Jurkat, Clone E6-1 (cell line): Measurements from ENCODE around the gene DHX9. TPM values are rescaled to one million over a fixed set of nuclear protein-coding genes. Genes with fewer than 3 reads are reported as not detected.

ENCODE experiments used
- DNase-seq: peaks from one replicate; pipeline ENCODE4 v3.0.0-alpha.2; 2011; ENCODE audit warnings: low read depth, low spot score
- H3K4me3 ChIP-seq: 2 replicates; pipeline ENCODE4 v1.5.1; 2011; ENCODE audit warnings: mild to moderate bottlenecking, low read length, control low read depth, moderate library complexity
- polyA plus RNA-seq: library from polyadenylated mRNA; unstranded; fragments of >200 nt; gene quantifications from one replicate; pipeline ENCODE4 v1.2.1, GENCODE V29; 2012; ENCODE audit warnings: missing spikeins; ENCODE audit not compliant: insufficient read length, insufficient read depth

Gene DHX9
- polyA plus RNA-seq, result 167 TPM

DNA sequence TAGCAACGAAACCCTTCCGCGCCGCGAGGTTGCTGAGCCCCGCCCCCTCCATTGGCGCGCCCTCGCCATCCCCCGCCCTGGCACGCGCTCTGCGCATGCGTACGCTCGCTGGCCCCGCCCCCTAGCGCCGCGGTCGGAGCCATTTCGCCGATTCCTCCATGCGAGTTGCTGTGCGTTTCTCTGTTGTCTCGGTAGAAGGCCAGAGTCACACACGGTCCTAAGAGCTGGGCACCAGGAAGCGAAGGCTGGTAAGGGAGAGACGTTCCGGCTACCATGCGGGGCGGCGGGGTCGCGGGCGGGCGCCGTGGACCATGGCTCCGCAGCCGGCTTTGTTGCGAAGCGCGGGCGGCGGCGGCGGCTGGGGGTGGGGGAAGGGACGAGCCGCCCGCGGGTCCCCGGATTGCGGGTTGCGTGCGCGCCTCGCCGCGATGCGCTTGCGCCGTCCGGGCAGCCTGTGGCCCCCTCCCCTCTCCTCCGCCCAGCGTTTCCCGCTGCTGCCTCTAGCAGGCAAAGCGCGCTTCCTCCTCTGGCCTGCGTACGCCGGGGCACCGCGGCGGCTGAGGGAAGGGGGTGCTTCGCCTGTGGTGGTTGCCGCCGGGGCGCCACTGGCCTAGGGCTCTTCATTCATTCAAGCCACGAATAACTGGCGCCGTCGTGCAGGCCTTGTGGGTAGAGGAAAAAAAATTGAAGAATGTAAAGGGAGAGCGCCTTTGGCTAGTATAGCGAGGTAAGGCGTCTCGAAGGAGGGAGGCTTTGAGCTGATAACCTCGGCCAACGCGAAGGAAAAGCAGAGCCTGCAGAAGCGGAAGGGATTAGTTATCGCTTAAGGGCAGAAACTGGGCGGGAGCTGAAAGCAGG, at the start of gene DHX9:
DHX9 (plus strand) TSS at position 139 of the 858 bp plus-strand sequence. CDS start 3,220 bp downstream, outside the sequence.
- peak; percentile 85 for DNase-seq
- peak within 1 kb of the TSS; percentile 98 for H3K4me3 ChIP-seq

DNA sequence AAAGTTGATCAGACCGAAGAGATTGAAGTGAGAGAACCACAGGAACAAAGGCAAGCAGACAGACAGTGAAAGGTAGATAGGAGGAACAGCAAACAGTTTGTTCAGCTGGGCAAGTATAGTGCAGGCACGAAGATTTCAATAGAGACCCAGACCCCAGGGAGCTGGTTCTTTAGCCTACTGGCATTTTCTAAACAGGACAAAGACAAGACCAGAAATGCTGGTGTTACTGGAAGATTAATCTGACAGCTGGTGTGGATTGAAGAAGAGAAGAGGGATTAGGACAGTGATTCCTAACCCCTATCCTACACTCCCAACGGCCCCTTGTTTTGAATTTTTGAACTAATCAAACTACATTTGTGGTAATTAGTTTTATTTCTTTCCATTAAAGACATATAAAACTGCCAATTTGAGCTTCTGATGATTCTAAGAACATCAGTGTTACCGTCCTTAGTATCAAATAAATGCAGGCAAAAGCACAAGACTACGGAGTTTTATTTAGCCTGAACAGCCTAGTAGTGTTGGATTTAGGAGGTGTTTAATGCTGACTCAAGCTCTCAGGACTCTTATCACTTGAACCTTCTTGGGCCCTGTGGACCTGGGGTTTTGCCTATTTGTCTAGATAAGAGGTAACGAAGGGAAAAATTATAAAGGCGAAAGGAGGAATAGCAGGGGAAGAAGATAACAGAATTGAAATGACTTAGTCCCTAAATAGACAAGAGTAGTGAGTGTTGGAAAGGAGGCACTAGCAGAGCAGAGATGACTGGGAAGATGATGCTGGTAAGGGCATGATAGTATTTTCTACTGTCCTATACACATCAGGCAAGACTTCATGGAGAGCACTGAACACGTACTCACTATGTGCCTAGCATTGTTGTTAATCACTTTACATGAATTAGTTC, 47.6 kb upstream of the DHX9 start:
- no peak overlapping the region for H3K4me3 ChIP-seq
- DNase-seq, result no peak

GRCh38 chr1:182794091-182794490, 45.1 kb upstream of the DHX9 start:
- DNase-seq, result no peak
- no peak overlapping the region for H3K4me3 ChIP-seq

DNA sequence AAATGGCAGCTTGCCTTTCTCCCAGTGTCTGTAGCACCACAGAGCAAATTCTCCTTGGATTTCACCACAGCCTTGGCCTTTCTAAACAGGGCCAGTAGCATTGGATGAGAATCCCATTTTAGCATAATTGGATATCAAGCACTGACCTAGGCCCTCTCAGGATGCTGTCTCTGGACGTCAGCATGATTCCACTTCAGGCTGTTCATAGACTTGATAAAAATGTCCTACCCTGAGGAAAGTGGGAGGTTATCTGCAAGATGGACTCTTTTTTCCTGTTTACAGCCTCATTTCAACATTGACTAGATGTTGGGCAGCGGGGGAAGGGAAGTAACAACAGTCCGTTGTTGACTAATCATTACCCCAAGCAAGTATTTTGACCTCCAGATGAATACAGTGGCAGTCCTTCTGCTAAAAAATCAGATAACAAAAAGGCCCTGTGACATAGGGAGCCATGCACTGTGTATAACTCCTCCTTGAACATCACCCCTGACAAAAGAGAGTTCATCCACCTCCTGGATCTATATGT, 44.4 kb upstream of the DHX9 start:
- no peak for DNase-seq
- H3K4me3 ChIP-seq, result no peak overlapping the region

GRCh38 chr1:182795563-182796228, 43.5 kb upstream of the DHX9 start:
- peak; percentile 22 for DNase-seq
- H3K4me3 ChIP-seq, result no peak overlapping the region

DNA sequence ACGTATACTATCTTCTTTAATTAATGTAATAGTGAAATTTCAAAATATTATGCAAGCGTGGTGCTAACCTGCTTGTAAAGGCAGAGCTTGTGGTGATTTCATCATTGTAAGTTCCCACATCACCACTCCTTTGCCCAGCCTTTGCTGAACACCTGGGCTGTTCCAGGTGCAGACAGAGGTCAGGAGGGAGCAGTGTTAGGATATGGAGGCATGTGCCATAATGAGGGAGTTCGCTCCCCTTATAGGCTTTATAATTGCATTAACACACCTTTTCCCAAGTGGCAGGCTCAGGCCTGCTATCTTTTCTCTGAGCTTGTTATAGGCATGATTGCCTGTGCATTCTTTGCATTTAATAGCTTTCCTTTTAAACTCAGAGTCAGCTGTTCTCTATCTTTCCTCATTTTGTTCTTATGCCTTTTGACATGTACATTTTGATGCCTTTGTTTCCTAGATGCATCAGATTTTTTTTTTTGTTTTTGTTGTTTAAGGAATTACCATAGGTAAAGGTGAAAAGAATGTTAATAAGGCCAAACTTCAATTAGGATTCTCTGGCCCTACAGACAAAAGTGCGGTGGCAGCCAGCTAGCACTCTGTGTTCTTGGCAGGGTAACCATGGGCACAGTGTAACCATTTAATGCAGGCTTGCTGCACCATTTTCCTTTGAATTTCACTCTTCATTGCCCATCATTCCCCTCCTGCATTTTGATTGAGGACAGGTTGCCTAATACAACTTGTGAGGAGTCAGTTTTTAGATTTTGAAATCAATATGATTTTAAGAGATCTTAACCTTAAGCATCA, 36.9 kb upstream of the DHX9 start:
- no peak overlapping the region for H3K4me3 ChIP-seq
- no peak for DNase-seq

GRCh38 chr1:182803846-182804245, 35.3 kb upstream of the DHX9 start:
- no peak for DNase-seq

DNA sequence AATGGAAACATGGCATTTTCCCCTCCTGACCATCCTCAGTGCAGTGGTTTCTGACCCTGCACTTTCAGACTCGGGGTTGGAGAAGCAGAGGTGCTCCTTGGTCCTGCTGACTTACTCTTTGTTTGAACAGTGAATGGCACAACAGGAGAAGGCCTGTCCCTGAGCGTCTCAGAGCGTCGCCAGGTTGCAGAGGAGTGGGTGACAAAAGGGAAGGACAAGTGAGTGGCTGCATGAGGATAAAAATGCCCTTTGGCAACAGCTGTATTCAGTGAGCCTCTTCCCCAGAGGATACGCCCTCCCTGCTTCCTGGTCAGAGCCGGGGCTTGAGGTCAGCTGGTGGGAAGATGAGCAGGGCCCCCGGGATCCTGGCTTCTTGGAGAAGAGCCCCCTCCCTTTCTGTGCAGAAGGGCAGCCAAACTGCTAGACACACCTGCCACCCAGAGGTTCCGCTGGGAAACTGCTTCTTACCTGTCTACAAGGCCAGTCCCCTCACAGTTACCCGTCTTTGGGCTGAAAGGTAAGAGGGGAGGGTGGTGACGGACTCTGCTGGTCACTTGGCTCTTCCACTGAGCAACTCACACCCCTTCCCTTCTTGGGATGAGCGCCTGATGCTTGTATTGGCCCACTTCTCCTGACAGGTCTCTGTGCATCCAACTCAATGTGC, 33.0 kb upstream of the DHX9 start:
- DNase-seq, result no peak
- H3K4me3 ChIP-seq, result no peak overlapping the region

More at GRCh38 chr1:182803846-182804245, 35.3 kb upstream of the DHX9 start:
- no peak overlapping the region for H3K4me3 ChIP-seq

DNA sequence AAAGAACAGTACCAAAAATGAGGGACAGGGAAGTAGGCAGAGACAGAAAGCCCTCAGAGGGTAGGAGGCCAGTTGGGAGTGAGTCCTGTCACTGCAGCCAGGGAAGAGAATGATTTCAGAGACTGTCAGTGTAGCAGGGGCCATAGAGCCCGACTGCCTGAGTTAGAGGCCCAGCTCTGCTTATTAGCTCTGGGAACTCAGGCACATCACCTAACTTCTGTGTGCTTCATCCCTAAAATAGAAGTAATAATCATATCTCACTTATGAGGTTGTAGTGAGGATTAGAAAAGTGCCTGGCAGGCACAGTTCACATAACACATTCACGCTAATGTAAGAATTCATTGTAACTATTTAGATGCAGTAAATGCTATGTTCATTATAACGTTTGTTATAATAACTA, 31.2 kb upstream of the DHX9 start:
- no peak for DNase-seq
- no peak overlapping the region for H3K4me3 ChIP-seq

GRCh38 chr1:182809414-182809957, 29.7 kb upstream of the DHX9 start:
- H3K4me3 ChIP-seq, result no peak overlapping the region
- no peak for DNase-seq

- H3K4me3 ChIP-seq, result no peak overlapping the region
- DNase-seq, result no peak
Measured at GRCh38 chr1:182811975-182812722, 27.0 kb upstream of the DHX9 start.

GRCh38 chr1:182816863-182817262, 22.3 kb upstream of the DHX9 start:
- no peak overlapping the region for H3K4me3 ChIP-seq
- no peak for DNase-seq

DNA sequence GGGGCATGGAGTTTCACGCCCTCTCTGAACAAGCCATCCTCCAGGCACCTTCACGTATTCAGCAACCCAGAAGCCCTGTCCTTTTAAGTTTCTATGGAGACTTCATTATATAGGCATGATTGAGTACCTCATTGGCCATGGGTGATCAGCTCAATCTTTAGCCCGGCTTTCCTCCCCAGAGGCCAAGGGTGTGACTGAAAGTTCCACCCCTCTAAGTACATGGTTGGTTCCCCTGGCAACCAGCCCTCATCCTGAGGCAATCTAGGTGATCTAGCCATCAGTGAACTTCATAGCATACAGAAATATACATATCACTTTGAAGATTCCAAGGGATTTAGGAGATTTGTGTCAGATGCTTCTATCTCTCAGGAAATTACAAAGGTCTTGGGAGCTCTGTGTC, 21.3 kb upstream of the DHX9 start:
- no peak overlapping the region for H3K4me3 ChIP-seq
- DNase-seq, result no peak

GRCh38 chr1:182823220-182823619, 15.9 kb upstream of the DHX9 start:
- H3K4me3 ChIP-seq, result no peak overlapping the region
- DNase-seq, result no peak

GRCh38 chr1:182826892-182827291, 12.3 kb upstream of the DHX9 start:
- no peak for DNase-seq
- H3K4me3 ChIP-seq, result no peak overlapping the region

DNA sequence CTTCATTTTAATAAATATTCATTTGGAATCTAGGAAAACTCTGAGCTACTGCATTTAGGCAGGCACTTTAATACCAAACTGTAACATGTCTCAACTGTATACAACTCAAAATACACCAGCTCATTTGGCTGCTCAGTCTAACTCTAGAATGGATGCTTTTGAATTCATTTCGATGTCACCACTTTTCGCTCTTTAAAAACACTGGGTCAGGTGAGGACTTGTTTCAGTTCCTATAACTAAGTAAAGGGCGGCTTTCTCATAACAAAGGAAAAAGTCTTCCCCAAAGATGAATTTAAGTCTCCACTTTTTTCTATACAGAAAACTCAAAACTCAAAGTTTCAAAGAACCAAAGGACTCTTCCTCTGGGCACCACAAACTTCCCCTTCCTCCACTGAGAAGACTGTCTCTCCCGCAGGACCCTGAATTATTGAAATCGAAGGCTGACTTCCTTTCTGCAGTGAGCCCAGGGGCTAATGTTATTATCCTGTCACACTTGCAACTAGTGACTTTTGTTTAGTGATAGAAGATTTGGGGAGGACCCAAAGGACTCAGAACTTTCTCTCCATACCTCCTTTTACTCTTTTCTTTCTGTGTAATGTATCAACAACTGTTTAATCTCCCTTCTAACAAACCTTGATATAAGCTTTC, 9.7 kb upstream of the DHX9 start:
- DNase-seq, result no peak
- H3K4me3 ChIP-seq, result no peak overlapping the region

GRCh38 chr1:182833271-182833670, 5.9 kb upstream of the DHX9 start:
- DNase-seq, result no peak
- H3K4me3 ChIP-seq, result no peak overlapping the region
